Caco-2 (cell line): ENCODE results near the gene PALD1. TPM values are rescaled to one million over a fixed set of nuclear protein-coding genes. Genes with fewer than 3 reads are reported as not detected.

ENCODE experiments used
- BruUV-seq: library from RNA; stranded (reverse); fragments of 400-500 nt; replicated peaks from 2 replicates; lab custom pipeline; 2021; lab: Mats Ljungman, UMichigan
- CTCF ChIA-PET: fragments of 300-600 bp; sonication (Branson Sonifier 250); formaldehyde crosslinking; loops from one replicate; lab custom pipeline; 2022; ENCODE audit warnings: antibody characterized with exemption; lab: Charles Lee
- POLR2A ChIA-PET: fragments of 300-600 bp; sonication (Branson Sonifier 250); formaldehyde crosslinking; loops from one replicate; lab custom pipeline; 2022; ENCODE audit warnings: antibody characterized with exemption; lab: Charles Lee
- DNase-seq, 2 experiments: peaks; one replicate each; pipeline versions ENCODE4 v3.0.0 to v3.0.0-alpha.2; 2020 to 2022
- H3K27me3 ChIP-seq: replicated peaks from 2 replicates; pipeline ENCODE4 v1.6.0; 2011; ENCODE audit warnings: low read length; ENCODE audit not compliant: control insufficient read depth, insufficient read depth
- H3K36me3 ChIP-seq: 2 replicates; pipeline ENCODE4 v1.5.1; 2011; ENCODE audit warnings: low read length; ENCODE audit not compliant: control insufficient read depth, insufficient read depth
- H3K4me1 ChIP-seq: fragments of 250-450 bp; sonication (Bioruptor Pico); 2 replicates; pipeline ENCODE4 v1.5.1; 2020; ENCODE audit warnings: mild to moderate bottlenecking
- H3K4me3 ChIP-seq: 2 replicates; pipeline ENCODE4 v1.5.1; 2011; ENCODE audit warnings: low read depth, mild to moderate bottlenecking, control low read depth, low read length
- H3K9me3 ChIP-seq: fragments of 250-450 bp; sonication (Bioruptor Pico); 2 replicates; pipeline ENCODE4 v1.5.1; 2020; ENCODE audit warnings: mild to moderate bottlenecking, moderate library complexity
- H3K27ac Mint-ChIP-seq: one replicate; pipeline ENCODE4 v1.8.0; 2022; ENCODE audit warnings: mixed read lengths; ENCODE audit not compliant: unreplicated experiment
- H3K27me3 Mint-ChIP-seq: one replicate; pipeline ENCODE4 v1.8.0; 2022; ENCODE audit warnings: mixed read lengths; ENCODE audit not compliant: insufficient read depth, unreplicated experiment
- H3K36me3 Mint-ChIP-seq: one replicate; pipeline ENCODE4 v1.8.0; 2022; ENCODE audit warnings: mild to moderate bottlenecking, mixed read lengths; ENCODE audit not compliant: insufficient read depth, unreplicated experiment
- H3K4me1 Mint-ChIP-seq: one replicate; pipeline ENCODE4 v1.8.0; 2022; ENCODE audit warnings: low read depth, mixed read lengths; ENCODE audit not compliant: unreplicated experiment
- H3K4me3 Mint-ChIP-seq: one replicate; pipeline ENCODE4 v1.8.0; 2022; ENCODE audit warnings: mild to moderate bottlenecking, moderate library complexity, mixed read lengths; ENCODE audit not compliant: unreplicated experiment
- H3K9me3 Mint-ChIP-seq: one replicate; pipeline ENCODE4 v1.8.0; 2022; ENCODE audit warnings: mixed read lengths; ENCODE audit not compliant: unreplicated experiment
- intact Hi-C: fragments of 100-400 bp; cut with micrococcal nuclease; formaldehyde crosslinking; loops from one replicate; pipeline ENCODE4 v1.10.0; 2022; ENCODE audit not compliant: unreplicated experiment
- total RNA-seq: library from RNA; stranded (reverse); gene quantifications from 2 replicates; pipeline ENCODE4 v1.2.3, GENCODE V29; 2022
- TF ChIP-seq, protein P1 (sequence below), 2 experiments: fragments of 200-600 bp in 1 of 2; IDR thresholded peaks; 1 replicate in 1 of 2; 2 replicates in 1 of 2; pipeline versions ENCODE4 v1.5.1 to v1.8.0; 2011 to 2022; ENCODE audit warnings: antibody characterized with exemption in 1 of 2, control low read depth in 1 of 2, inconsistent platforms in 1 of 2, low read depth in 1 of 2, low read length in 1 of 2, mild to moderate bottlenecking in 1 of 2, moderate library complexity in 1 of 2; ENCODE audit not compliant: insufficient read depth in 1 of 2, severe bottlenecking in 1 of 2, unreplicated experiment in 1 of 2

Gene PALD1
- total RNA-seq, 1 experiment from 2014 or later, result 10.3 TPM

DNA sequence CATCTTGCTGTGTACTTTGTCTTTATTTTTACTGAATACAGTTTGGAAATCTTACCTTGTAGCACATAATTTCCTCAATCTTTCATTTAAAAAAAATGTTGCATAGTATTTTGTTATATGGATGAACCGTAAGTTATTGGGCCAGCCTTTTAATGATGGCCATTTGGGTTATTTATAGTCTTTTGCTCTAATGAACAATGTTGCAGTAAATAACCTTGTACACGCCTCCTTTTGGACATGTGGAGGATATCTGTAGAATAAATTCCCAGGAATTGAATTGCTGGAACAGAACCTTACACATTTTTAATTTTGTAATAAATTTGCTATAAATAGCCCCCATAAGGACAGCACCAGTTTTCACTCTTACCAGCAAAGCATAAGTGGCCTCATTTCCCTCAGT lies 136.6 kb downstream of the PALD1 start:
- Histone ChIP-seq H3K27me3 (no peaks in the 10 kb centered on the region), H3K9me3 (peaks cover 11% of the 10 kb centered on the region), H3K4me1 (no peaks in the 10 kb centered on the region), H3K4me3 (no peak overlapping the region), H3K36me3 (no peaks in the 10 kb centered on the region)
- no peak overlapping the region for H3K27ac Mint-ChIP-seq
- ChIA-PET POLR2A (no interaction called here), CTCF (no interaction called here)
- intact Hi-C loops, result no loop called here
- no peak overlapping the region for H3K4me3 Mint-ChIP-seq
- H3K9me3 Mint-ChIP-seq, result peaks cover 19% of the 10 kb centered on the region
- H3K36me3 Mint-ChIP-seq, result no peaks in the 10 kb centered on the region
- TF ChIP-seq, protein P1, sequence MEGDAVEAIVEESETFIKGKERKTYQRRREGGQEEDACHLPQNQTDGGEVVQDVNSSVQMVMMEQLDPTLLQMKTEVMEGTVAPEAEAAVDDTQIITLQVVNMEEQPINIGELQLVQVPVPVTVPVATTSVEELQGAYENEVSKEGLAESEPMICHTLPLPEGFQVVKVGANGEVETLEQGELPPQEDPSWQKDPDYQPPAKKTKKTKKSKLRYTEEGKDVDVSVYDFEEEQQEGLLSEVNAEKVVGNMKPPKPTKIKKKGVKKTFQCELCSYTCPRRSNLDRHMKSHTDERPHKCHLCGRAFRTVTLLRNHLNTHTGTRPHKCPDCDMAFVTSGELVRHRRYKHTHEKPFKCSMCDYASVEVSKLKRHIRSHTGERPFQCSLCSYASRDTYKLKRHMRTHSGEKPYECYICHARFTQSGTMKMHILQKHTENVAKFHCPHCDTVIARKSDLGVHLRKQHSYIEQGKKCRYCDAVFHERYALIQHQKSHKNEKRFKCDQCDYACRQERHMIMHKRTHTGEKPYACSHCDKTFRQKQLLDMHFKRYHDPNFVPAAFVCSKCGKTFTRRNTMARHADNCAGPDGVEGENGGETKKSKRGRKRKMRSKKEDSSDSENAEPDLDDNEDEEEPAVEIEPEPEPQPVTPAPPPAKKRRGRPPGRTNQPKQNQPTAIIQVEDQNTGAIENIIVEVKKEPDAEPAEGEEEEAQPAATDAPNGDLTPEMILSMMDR (IDR thresholded peaks at IDR 0.05; ENCODE audit: insufficient read depth in 1 of 2, low read depth in 1 of 2, low read length in 1 of 2, severe bottlenecking in 1 of 2, unreplicated experiment in 1 of 2), result no peak
- BruUV-seq, result no TSS peak
- H3K27me3 Mint-ChIP-seq, result peaks cover 20% of the 10 kb centered on the region
- DNase-seq, result no peak
- H3K4me1 Mint-ChIP-seq, result no peaks in the 10 kb centered on the region

DNA sequence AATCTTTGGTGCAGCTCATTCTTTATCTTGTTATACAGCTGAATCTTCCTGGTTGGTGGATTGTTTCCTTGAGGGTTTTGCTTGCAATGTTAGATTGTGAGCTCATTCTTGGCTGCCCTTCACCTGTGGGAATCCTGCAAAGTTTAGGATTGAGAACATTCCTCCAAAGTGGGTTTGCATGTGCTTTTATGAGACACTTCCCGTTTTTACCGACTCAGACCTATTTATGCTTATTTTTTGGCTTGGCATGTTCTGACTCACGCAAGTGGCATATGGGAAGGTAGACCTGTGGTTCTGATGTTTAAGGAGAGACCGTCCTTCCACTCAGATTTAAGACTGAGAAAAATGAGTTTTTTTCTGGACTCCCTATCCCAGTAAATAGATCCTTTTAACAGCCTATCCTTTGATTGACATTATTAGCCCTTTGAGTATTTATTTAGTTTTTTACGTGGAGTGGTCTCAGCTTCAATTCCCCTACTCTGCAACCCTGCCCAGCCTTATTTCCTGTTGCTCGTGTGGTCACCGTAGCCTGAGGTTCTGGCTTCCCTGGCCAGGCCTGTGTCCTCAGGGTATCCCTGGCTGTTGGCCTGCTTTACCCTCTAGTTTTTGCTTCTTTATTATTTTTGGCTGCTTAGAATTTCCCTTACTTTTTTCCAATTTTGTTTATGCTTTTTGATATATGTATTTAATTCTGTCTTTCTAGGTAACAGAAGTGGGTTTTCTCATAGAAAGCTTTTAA lies 137.4 kb downstream of the PALD1 start:
- no peaks in the 10 kb centered on the region for H3K4me1 ChIP-seq
- H3K27ac Mint-ChIP-seq, result no peak overlapping the region
- no peaks in the 10 kb centered on the region for H3K36me3 Mint-ChIP-seq
- BruUV-seq, result no TSS peak
- H3K9me3 Mint-ChIP-seq, result peaks cover 20% of the 10 kb centered on the region
- H3K4me1 Mint-ChIP-seq, result no peaks in the 10 kb centered on the region
- no peak overlapping the region for H3K4me3 Mint-ChIP-seq
- intact Hi-C loops, result no loop called here
- peaks cover 11% of the 10 kb centered on the region for H3K9me3 ChIP-seq
- peaks cover 20% of the 10 kb centered on the region for H3K27me3 Mint-ChIP-seq
- no peaks in the 10 kb centered on the region for H3K36me3 ChIP-seq
- no peak for DNase-seq
- H3K27me3 ChIP-seq, result no peaks in the 10 kb centered on the region
- H3K4me3 ChIP-seq, result no peak overlapping the region
- POLR2A ChIA-PET, result no interaction called here
- TF ChIP-seq, protein P1 (IDR thresholded peaks at IDR 0.05; ENCODE audit: insufficient read depth in 1 of 2, low read depth in 1 of 2, low read length in 1 of 2, severe bottlenecking in 1 of 2, unreplicated experiment in 1 of 2), result no peak
- CTCF ChIA-PET, result no interaction called here

DNA sequence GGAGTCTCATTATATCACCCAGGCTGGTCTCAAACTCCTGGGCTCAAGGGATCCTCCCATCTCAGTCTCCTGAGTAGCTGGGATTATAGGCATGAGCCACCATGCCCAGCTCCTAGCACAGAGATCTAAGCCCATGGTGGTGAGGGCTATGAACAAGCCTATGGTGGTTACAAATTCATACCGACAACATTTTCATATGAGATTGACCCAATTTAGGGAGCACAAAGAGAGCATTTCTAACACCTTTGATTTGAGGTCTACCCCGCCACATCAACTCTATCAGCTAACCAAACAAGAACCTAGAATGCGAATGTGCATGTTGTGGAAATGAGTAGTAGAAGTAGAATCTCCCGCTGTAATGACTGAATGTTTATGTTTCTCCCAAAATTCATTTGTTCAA lies 138.2 kb downstream of the PALD1 start:
- Histone ChIP-seq H3K9me3 (peaks cover 17% of the 10 kb centered on the region), H3K36me3 (no peaks in the 10 kb centered on the region), H3K4me1 (no peaks in the 10 kb centered on the region), H3K4me3 (no peak overlapping the region), H3K27me3 (no peaks in the 10 kb centered on the region)
- POLR2A ChIA-PET, result no interaction called here
- CTCF ChIA-PET, result no interaction called here
- H3K36me3 Mint-ChIP-seq, result no peaks in the 10 kb centered on the region
- no TSS peak for BruUV-seq
- TF ChIP-seq, protein P1 (IDR thresholded peaks at IDR 0.05; ENCODE audit: insufficient read depth in 1 of 2, low read depth in 1 of 2, low read length in 1 of 2, severe bottlenecking in 1 of 2, unreplicated experiment in 1 of 2), result no peak
- H3K27me3 Mint-ChIP-seq, result peaks cover 20% of the 10 kb centered on the region
- intact Hi-C loops, result no loop called here
- H3K4me3 Mint-ChIP-seq, result no peak overlapping the region
- H3K4me1 Mint-ChIP-seq, result no peaks in the 10 kb centered on the region
- no peak overlapping the region for H3K27ac Mint-ChIP-seq
- H3K9me3 Mint-ChIP-seq, result peaks cover 26% of the 10 kb centered on the region
- no peak for DNase-seq

Other genes starting within 250 kb of the PALD1 start
- gene PPA1, start 245.3 kb upstream of the PALD1 start, total RNA-seq, result 350 and 353 TPM in 2 replicates
- gene NPFFR1, start 194.8 kb upstream of the PALD1 start, total RNA-seq, result not detected in 2 replicates
- 27.1 and 28.1 TPM in 2 replicates for gene LRRC20, start 96.1 kb upstream of the PALD1 start, total RNA-seq
- 166 and 168 TPM in 2 replicates for gene EIF4EBP2, start 74.6 kb upstream of the PALD1 start, total RNA-seq
- gene NODAL, start 37.1 kb upstream of the PALD1 start, total RNA-seq, result 0.59 and 1.3 TPM in 2 replicates
- gene PRF1, start 124.0 kb downstream of the PALD1 start, total RNA-seq, result 0.34 TPM in 1 of 2 replicates, not detected in the other
- gene ADAMTS14, start 193.7 kb downstream of the PALD1 start, total RNA-seq, result not detected in 2 replicates